Measurements from ENCODE around the gene CPNE7.

DNA sequence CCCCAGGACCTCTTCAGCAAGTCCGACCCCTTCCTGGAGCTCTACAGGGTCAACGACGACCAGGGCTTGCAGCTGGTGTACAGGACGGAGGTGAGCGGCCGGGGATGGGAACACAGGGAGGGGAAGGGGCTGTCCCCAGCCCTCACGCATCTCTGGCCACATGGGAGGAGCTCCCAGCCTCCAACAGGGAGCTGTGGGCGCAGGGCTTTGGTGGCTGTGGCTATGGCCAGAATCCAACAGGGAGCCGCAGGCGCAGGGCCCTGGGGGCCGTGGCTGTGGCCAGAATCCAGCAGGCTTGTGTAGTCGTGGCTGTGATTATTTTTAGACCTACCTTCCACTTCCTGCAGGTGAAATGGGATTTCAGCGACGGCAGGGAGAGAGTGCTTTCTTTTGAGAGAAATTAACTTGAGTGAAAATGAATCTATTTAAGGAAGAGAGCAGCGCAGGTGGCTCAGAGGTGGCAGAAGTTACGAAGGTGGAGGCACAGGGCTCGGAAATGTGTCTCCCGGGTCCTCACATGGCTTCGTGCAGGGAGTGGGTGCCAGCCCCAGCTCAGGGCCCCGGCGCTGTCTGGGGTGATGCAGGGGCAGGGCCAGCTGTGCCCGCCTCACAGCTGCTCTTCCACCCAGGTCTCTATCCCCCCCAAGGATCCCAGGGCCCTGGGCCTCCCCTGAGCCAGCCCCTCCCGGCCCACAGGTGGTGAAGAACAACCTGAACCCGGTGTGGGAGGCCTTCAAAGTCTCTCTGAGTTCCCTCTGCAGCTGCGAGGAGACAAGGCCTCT is 9.4 kb downstream of the CPNE7 start:
- TF ChIP-seq POLR2A (IDR thresholded peaks at IDR 0.05) = no peak
- TF ChIP-seq, protein P1, sequence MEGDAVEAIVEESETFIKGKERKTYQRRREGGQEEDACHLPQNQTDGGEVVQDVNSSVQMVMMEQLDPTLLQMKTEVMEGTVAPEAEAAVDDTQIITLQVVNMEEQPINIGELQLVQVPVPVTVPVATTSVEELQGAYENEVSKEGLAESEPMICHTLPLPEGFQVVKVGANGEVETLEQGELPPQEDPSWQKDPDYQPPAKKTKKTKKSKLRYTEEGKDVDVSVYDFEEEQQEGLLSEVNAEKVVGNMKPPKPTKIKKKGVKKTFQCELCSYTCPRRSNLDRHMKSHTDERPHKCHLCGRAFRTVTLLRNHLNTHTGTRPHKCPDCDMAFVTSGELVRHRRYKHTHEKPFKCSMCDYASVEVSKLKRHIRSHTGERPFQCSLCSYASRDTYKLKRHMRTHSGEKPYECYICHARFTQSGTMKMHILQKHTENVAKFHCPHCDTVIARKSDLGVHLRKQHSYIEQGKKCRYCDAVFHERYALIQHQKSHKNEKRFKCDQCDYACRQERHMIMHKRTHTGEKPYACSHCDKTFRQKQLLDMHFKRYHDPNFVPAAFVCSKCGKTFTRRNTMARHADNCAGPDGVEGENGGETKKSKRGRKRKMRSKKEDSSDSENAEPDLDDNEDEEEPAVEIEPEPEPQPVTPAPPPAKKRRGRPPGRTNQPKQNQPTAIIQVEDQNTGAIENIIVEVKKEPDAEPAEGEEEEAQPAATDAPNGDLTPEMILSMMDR (IDR thresholded peaks at IDR 0.05) = no peak

All from lower leg skin (tissue), 3 donors.